ENCODE data around the gene SLC22A9.

SLC22A9 gene

GRCh38 chr11:63343130-63343529 lies 26.5 kb upstream of the SLC22A9 start:
- no peak overlapping the region for H3K4me3 ChIP-seq (ENCODE audit: low read length)

GRCh38 chr11:63352144-63352543 lies 17.4 kb upstream of the SLC22A9 start:
- TF ChIP-seq, protein P1, sequence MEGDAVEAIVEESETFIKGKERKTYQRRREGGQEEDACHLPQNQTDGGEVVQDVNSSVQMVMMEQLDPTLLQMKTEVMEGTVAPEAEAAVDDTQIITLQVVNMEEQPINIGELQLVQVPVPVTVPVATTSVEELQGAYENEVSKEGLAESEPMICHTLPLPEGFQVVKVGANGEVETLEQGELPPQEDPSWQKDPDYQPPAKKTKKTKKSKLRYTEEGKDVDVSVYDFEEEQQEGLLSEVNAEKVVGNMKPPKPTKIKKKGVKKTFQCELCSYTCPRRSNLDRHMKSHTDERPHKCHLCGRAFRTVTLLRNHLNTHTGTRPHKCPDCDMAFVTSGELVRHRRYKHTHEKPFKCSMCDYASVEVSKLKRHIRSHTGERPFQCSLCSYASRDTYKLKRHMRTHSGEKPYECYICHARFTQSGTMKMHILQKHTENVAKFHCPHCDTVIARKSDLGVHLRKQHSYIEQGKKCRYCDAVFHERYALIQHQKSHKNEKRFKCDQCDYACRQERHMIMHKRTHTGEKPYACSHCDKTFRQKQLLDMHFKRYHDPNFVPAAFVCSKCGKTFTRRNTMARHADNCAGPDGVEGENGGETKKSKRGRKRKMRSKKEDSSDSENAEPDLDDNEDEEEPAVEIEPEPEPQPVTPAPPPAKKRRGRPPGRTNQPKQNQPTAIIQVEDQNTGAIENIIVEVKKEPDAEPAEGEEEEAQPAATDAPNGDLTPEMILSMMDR (IDR thresholded peaks at IDR 0.05; ENCODE audit: low read depth, low read length, poor library complexity, severe bottlenecking) = no peak
- no peak for TF ChIP-seq EZH2phosphoT487 (IDR thresholded peaks at IDR 0.05; ENCODE audit: borderline replicate concordance, low read length)
- Histone ChIP-seq H3K9me3 (ENCODE audit: control insufficient read depth, insufficient read depth, low read length) (no peaks in the 10 kb centered on the region), H3K4me1 (ENCODE audit: control insufficient read depth, low read length) (no peaks in the 10 kb centered on the region), H3F3A (ENCODE audit: control insufficient read depth, insufficient read depth) (no peaks in the 10 kb centered on the region), H3K27me3 (ENCODE audit: control insufficient read depth, low read length) (no peaks in the 10 kb centered on the region), H4K20me1 (ENCODE audit: control insufficient read depth, insufficient read depth, low read depth, low read length) (no peaks in the 10 kb centered on the region), H3K4me2 (ENCODE audit: low read length) (no peak overlapping the region), H3K27ac (ENCODE audit: low read depth, low read length) (no peak overlapping the region), H3K9me2 (replicated peaks; ENCODE audit: control insufficient read depth, low read length) (no peaks in the 10 kb centered on the region), H3K79me2 (ENCODE audit: control insufficient read depth, low read length) (no peaks in the 10 kb centered on the region), H3K36me3 (ENCODE audit: control insufficient read depth, low read length) (no peaks in the 10 kb centered on the region), H3K4me3 (ENCODE audit: low read length) (no peak overlapping the region)

More at GRCh38 chr11:63343130-63343529, 26.5 kb upstream of the SLC22A9 start:
- H3K4me1 ChIP-seq (ENCODE audit: control insufficient read depth, low read length) = no peaks in the 10 kb centered on the region
- no peaks in the 10 kb centered on the region for H4K20me1 ChIP-seq (ENCODE audit: control insufficient read depth, insufficient read depth, low read depth, low read length)
- no peaks in the 10 kb centered on the region for H3K36me3 ChIP-seq (ENCODE audit: control insufficient read depth, low read length)
- H3F3A ChIP-seq (ENCODE audit: control insufficient read depth, insufficient read depth) = no peaks in the 10 kb centered on the region
- no peaks in the 10 kb centered on the region for H3K9me2 ChIP-seq (replicated peaks; ENCODE audit: control insufficient read depth, low read length)
- H3K27ac ChIP-seq (ENCODE audit: low read depth, low read length) = no peak overlapping the region
- no peaks in the 10 kb centered on the region for H3K27me3 ChIP-seq (ENCODE audit: control insufficient read depth, low read length)
- H3K79me2 ChIP-seq (ENCODE audit: control insufficient read depth, low read length) = no peaks in the 10 kb centered on the region
- no peak for TF ChIP-seq EZH2phosphoT487 (IDR thresholded peaks at IDR 0.05; ENCODE audit: borderline replicate concordance, low read length)
- TF ChIP-seq, protein P1 (IDR thresholded peaks at IDR 0.05; ENCODE audit: low read depth, low read length, poor library complexity, severe bottlenecking) = no peak
- no peaks in the 10 kb centered on the region for H3K9me3 ChIP-seq (ENCODE audit: control insufficient read depth, insufficient read depth, low read length)
- H3K4me2 ChIP-seq (ENCODE audit: low read length) = no peak overlapping the region

DNA sequence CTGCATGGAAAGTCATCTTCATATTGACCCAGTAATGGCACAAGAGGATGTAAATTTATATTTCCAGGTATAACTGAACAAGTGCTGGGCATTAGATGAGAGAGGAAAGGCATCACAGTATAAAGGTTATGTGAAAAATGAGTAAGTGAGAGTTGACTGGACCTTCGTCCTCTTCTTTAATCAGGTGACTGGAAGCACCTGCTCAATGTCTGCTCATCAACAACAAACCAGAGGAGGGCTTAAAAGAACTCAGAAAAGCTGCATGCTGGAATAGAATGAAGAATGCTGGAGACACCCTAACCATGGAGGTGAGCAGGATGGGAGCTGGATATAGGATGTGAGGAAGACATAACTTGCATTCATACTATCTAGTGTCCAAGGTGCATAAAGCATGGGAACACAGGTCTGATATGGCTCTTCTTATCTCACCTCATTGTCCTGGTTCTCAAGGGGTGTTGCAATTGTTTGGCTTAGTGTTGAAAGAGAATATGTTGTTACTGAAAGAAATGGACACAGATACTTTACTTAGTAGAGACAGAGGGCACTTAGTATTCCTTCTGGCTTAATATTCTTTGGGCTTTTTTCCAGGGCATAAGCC lies 7.3 kb upstream of the SLC22A9 start:
- no peak overlapping the region for H3K4me3 ChIP-seq (ENCODE audit: low read length)
- no peaks in the 10 kb centered on the region; the same call in 1 of the 2 replicates for H3K9me3 ChIP-seq (ENCODE audit: control insufficient read depth, insufficient read depth, low read length)
- no peak overlapping the region for H3K27ac ChIP-seq (ENCODE audit: low read depth, low read length)
- no peaks in the 10 kb centered on the region for H3K9me2 ChIP-seq (replicated peaks; ENCODE audit: control insufficient read depth, low read length)
- no peaks in the 10 kb centered on the region for H3F3A ChIP-seq (ENCODE audit: control insufficient read depth, insufficient read depth)
- no peaks in the 10 kb centered on the region for H3K4me1 ChIP-seq (ENCODE audit: control insufficient read depth, low read length)
- no peaks in the 10 kb centered on the region for H3K79me2 ChIP-seq (ENCODE audit: control insufficient read depth, low read length)
- no peaks in the 10 kb centered on the region for H3K27me3 ChIP-seq (ENCODE audit: control insufficient read depth, low read length)
- no peak for TF ChIP-seq EZH2phosphoT487 (IDR thresholded peaks at IDR 0.05; ENCODE audit: borderline replicate concordance, low read length)
- TF ChIP-seq, protein P1 (IDR thresholded peaks at IDR 0.05; ENCODE audit: low read depth, low read length, poor library complexity, severe bottlenecking) = no peak
- no peak overlapping the region for H3K4me2 ChIP-seq (ENCODE audit: low read length)
- H4K20me1 ChIP-seq (ENCODE audit: control insufficient read depth, insufficient read depth, low read depth, low read length) = no peaks in the 10 kb centered on the region
- no peaks in the 10 kb centered on the region for H3K36me3 ChIP-seq (ENCODE audit: control insufficient read depth, low read length)
